ENCODE results near the gene SP100.
"Not testable (repeated sequence)": the region's sequence is repeated elsewhere in the genome, so short reads cannot be mapped to it uniquely, and the experiment has no call there.

SP100 gene

DNA sequence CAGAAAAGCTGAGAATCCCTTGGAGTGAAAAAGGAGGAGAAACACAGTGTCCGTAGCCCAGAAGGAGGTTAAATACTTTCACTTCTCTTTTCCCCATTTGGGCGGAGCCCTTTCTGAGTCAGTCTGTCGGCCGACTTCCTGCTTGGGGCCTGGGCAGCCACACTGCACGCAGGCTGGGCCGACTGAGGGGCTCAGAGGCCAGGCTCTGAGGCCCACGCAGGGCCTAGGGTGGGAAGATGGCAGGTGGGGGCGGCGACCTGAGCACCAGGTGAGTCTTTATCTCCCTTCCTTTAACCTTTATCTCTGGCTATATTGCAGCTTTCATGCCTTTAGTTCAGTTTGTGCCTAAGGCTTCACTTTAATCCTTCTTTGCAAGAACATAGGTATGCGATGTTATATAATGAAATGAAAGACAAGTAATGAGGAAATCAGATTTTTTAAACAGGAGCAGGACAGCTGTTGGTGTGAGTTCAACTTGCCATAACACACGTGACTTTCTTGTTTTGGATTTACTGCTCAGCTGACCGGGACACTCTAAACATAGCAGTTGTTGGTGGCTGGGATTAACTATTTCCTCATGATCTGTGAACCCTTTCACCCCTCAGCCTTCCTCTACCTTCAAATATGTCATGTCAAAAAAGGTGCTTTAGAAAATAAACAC is at the start of gene SP100:
TSS of gene SP100 (plus strand) at position 141 of the 661 bp plus-strand sequence. CDS start at position 237, 96 bp downstream.
- in situ Hi-C loops (cut with MboI; ENCODE audit: low sequenced_read_pairs, unreplicated experiment) = loop anchor here (10.0 kb wide), 2 partner anchors 179 to 211 kb away; no protein-coding TSS in a partner anchor

GRCh38 chr2:230382108-230382507 is 33.9 kb upstream of the SP100 start:
- TF ChIP-seq, protein P1, sequence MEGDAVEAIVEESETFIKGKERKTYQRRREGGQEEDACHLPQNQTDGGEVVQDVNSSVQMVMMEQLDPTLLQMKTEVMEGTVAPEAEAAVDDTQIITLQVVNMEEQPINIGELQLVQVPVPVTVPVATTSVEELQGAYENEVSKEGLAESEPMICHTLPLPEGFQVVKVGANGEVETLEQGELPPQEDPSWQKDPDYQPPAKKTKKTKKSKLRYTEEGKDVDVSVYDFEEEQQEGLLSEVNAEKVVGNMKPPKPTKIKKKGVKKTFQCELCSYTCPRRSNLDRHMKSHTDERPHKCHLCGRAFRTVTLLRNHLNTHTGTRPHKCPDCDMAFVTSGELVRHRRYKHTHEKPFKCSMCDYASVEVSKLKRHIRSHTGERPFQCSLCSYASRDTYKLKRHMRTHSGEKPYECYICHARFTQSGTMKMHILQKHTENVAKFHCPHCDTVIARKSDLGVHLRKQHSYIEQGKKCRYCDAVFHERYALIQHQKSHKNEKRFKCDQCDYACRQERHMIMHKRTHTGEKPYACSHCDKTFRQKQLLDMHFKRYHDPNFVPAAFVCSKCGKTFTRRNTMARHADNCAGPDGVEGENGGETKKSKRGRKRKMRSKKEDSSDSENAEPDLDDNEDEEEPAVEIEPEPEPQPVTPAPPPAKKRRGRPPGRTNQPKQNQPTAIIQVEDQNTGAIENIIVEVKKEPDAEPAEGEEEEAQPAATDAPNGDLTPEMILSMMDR (IDR thresholded peaks at IDR 0.05; ENCODE audit: borderline replicate concordance, control extremely low read depth, extremely low read depth, insufficient read depth, missing control alignments) = no peak
- in situ Hi-C loops (cut with MboI; ENCODE audit: low sequenced_read_pairs, unreplicated experiment) = no loop called here
- DNase-seq (ENCODE audit: low spot score) = no peak

More for the DNA sequence above, at the start of gene SP100:
- TF ChIP-seq, protein P1 (IDR thresholded peaks at IDR 0.05; ENCODE audit: borderline replicate concordance, control extremely low read depth, extremely low read depth, insufficient read depth, missing control alignments) = no peak
- DNase-seq (ENCODE audit: low spot score) = peak; percentile 79

DNA sequence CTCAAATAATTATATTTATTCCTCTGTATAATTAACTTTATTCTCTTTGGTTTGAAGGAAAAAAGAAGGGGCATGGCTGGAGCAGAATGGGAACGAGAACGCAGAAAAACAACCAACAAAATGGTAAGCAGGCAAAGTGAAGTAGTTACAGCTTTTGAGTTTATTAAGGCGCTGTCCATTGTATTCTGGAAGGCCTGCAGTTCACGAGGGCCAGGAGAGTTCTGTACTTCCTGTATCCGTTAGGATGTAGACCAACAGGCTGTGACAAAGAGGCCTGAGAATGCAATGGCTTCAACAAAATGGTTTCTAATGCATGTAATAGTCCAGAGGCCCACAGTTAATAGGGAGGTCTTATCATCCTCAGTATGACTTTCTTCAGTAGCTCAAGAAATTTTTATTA is 32.5 kb upstream of the SP100 start:
- in situ Hi-C loops (cut with MboI; ENCODE audit: low sequenced_read_pairs, unreplicated experiment) = no loop called here
- DNase-seq (ENCODE audit: low spot score) = no peak
- TF ChIP-seq, protein P1 (IDR thresholded peaks at IDR 0.05; ENCODE audit: borderline replicate concordance, control extremely low read depth, extremely low read depth, insufficient read depth, missing control alignments) = no peak

DNA sequence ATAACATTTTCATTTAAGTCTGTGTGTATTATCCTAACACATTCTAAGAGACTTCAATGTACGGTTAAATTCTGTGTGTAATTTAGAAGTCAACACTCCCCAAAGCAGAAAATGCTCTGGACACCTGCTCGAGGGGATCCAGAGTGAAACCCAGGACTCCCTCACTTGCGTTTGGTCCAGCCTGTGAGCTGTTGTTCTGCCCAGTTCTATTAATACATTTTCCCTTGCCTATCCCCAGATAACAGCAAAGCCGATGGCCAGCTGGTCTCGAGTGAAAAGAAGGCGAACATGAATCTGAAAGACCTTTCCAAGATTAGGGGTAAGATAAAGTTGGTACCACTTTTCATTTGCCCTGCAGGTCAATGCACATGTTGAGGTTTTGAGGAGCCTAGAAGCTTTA is 31.0 kb upstream of the SP100 start:
- in situ Hi-C loops (cut with MboI; ENCODE audit: low sequenced_read_pairs, unreplicated experiment) = no loop called here
- TF ChIP-seq, protein P1 (IDR thresholded peaks at IDR 0.05; ENCODE audit: borderline replicate concordance, control extremely low read depth, extremely low read depth, insufficient read depth, missing control alignments) = no peak
- no peak for DNase-seq (ENCODE audit: low spot score)

- in situ Hi-C loops (cut with MboI; ENCODE audit: low sequenced_read_pairs, unreplicated experiment) = no loop called here
- TF ChIP-seq, protein P1 (IDR thresholded peaks at IDR 0.05; ENCODE audit: borderline replicate concordance, control extremely low read depth, extremely low read depth, insufficient read depth, missing control alignments) = no peak
- DNase-seq (ENCODE audit: low spot score) = no peak
Observed at GRCh38 chr2:230394301-230394700, 21.7 kb upstream of the SP100 start.

- in situ Hi-C loops (cut with MboI; ENCODE audit: low sequenced_read_pairs, unreplicated experiment); DNase-seq (ENCODE audit: low spot score): not testable (repeated sequence)
Observed at GRCh38 chr2:230398698-230399097, 17.3 kb upstream of the SP100 start.

- TF ChIP-seq, protein P1 (IDR thresholded peaks at IDR 0.05; ENCODE audit: borderline replicate concordance, control extremely low read depth, extremely low read depth, insufficient read depth, missing control alignments) = no peak
- no peak for DNase-seq (ENCODE audit: low spot score)
- in situ Hi-C loops (cut with MboI; ENCODE audit: low sequenced_read_pairs, unreplicated experiment) = no loop called here
Observed at GRCh38 chr2:230400041-230400440, 16.0 kb upstream of the SP100 start.
